H1 (cell line): ENCODE data around the gene ITGA5.

Experiments
- EZH2 ChIP-seq: fragments of 200-600 bp; sonication (generic); IDR thresholded peaks from 2 replicates; pipeline ENCODE4 v1.7.1; 2012; ENCODE audit warnings: low read depth, mild to moderate bottlenecking, moderate library complexity, low read length, inconsistent platforms; ENCODE audit not compliant: severe bottlenecking
- POLR2A ChIP-seq, 2 experiments: IDR thresholded peaks; 1 replicate in 1 of 2; 2 replicates in 1 of 2; pipeline ENCODE4 v1.6.1; 2011; ENCODE audit warnings: low read depth in 2 of 2, low read length in 2 of 2, mild to moderate bottlenecking in 2 of 2; ENCODE audit errors: control extremely low read depth in 1 of 2
- POLR2AphosphoS5 ChIP-seq: IDR thresholded peaks from 2 replicates; pipeline ENCODE4 v1.6.1; 2011; ENCODE audit warnings: low read depth, low read length
- RAD21 ChIP-seq, 2 experiments: IDR thresholded peaks in 1 of 2; conservative IDR thresholded peaks in 1 of 2; 2 replicates each; pipeline ENCODE4 v1.6.1; 2011; ENCODE audit warnings: low read depth in 2 of 2, low read length in 2 of 2, improper control_type of control experiment in 1 of 2, inconsistent platforms in 1 of 2, mild to moderate bottlenecking in 1 of 2, moderate library complexity in 1 of 2
- RFX5 ChIP-seq: IDR thresholded peaks from 2 replicates; pipeline ENCODE4 v1.6.1; 2011; ENCODE audit warnings: low read depth, low read length, improper control_type of control experiment, borderline replicate concordance
- RXRA ChIP-seq: IDR thresholded peaks from 2 replicates; pipeline ENCODE4 v1.6.1; 2011; ENCODE audit warnings: low read depth, mild to moderate bottlenecking, low read length, moderate library complexity; ENCODE audit not compliant: insufficient read depth
- TBP ChIP-seq: IDR thresholded peaks from 2 replicates; pipeline ENCODE4 v1.6.1; 2011; ENCODE audit warnings: low read depth, low read length, improper control_type of control experiment
- TF ChIP-seq, protein P1 (sequence below), 3 experiments: IDR thresholded peaks; 1 replicate in 2 of 3; 2 replicates in 1 of 3; pipeline versions ENCODE4 v1.5.1 to v1.6.1; 2011; ENCODE audit warnings: low read length in 3 of 3, mild to moderate bottlenecking in 3 of 3, inconsistent platforms in 2 of 3, low read depth in 1 of 3, moderate library complexity in 1 of 3; ENCODE audit not compliant: insufficient read depth in 1 of 3; ENCODE audit errors: control extremely low read depth in 1 of 3

DNA sequence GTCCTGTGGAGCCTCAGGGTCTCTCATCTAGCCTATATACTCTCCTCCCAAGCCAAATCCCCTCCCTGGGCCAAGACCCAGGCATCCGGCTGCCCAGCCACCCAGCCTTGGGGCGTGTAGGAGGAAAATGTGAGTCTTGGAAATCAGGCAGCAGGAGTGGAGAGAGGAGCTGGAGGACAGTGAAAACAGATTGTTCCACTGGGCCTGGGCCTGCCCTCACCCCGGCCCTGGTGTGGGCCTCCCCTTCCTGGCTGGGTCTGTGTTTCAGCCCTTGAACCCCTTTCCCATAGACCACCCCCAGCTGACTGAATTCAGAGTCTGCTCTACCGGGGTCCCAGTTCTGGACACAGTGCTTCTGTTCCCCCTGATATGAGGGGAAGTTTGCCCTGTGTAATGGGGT is 6.7 kb downstream of the ITGA5 start:
- TF ChIP-seq, protein P1, sequence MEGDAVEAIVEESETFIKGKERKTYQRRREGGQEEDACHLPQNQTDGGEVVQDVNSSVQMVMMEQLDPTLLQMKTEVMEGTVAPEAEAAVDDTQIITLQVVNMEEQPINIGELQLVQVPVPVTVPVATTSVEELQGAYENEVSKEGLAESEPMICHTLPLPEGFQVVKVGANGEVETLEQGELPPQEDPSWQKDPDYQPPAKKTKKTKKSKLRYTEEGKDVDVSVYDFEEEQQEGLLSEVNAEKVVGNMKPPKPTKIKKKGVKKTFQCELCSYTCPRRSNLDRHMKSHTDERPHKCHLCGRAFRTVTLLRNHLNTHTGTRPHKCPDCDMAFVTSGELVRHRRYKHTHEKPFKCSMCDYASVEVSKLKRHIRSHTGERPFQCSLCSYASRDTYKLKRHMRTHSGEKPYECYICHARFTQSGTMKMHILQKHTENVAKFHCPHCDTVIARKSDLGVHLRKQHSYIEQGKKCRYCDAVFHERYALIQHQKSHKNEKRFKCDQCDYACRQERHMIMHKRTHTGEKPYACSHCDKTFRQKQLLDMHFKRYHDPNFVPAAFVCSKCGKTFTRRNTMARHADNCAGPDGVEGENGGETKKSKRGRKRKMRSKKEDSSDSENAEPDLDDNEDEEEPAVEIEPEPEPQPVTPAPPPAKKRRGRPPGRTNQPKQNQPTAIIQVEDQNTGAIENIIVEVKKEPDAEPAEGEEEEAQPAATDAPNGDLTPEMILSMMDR (IDR thresholded peaks at IDR 0.05; ENCODE audit: control extremely low read depth in 1 of 3, insufficient read depth in 1 of 3, low read depth in 1 of 3, low read length in 3 of 3), result no peak
- TF ChIP-seq POLR2AphosphoS5 (no peak), TBP (no peak), RXRA (no peak), POLR2A (IDR thresholded peaks at IDR 0.05; ENCODE audit: control extremely low read depth in 1 of 2, low read depth in 2 of 2, low read length in 2 of 2) (no peak), EZH2 (no peak), RFX5 (no peak), RAD21 (IDR thresholded peaks at IDR 0.05 in 1 of 2, conservative IDR thresholded peaks at IDR 0.05 in 1 of 2; ENCODE audit: low read depth in 2 of 2, low read length in 2 of 2) (no peak)
